Activated CD4-positive, alpha-beta T cell treated with anti-CD3 and anti-CD28 coated beads, Interleukin-2, Interleukin-6, amounts not matched to agents 100 ng/mL and 50 ng/mL, durations not matched to agents 16 hours and 8 hours (primary cell): Measurements from ENCODE around the gene NPFF.
A peak's percentile ranks its signal among the peaks of the same experiment; 100 is the strongest.
"Not testable (repeated sequence)": the region's sequence is repeated elsewhere in the genome, so short reads cannot be mapped to it uniquely, and the experiment has no call there.

Experiments
- DNase-seq: peaks from one replicate; pipeline ENCODE4 v3.0.0-alpha.2; 2020

The NPFF gene

GRCh38 chr12:53493610-53494391, 13.5 kb downstream of the NPFF start:
- no peak for DNase-seq

- DNase-seq: peak; percentile 89
Observed at GRCh38 chr12:53492830-53493609, 14.3 kb downstream of the NPFF start.

DNA sequence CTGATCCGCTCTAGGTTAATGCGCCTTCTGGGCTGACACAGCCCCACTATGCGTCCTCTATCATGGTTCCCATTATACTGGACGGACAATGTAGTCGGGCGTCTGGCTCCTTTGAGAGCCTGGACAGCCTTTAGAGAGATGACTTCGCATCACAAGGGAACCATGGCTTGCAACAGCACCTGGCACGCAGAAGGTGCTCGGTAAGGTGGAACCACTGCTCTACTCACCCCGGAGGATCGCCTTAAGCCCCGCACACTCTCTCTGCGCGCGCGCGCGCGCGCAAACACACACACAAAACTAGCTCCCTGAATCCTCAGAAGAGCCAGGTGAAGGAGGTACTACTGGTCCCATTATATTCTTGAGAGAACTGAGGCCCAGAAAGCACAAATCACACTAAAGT, 15.1 kb downstream of the NPFF start:
- no peak for DNase-seq

GRCh38 chr12:53489242-53489864, 17.9 kb downstream of the NPFF start:
- no peak for DNase-seq

GRCh38 chr12:53486736-53487487, 20.4 kb downstream of the NPFF start:
- no peak for DNase-seq

DNA sequence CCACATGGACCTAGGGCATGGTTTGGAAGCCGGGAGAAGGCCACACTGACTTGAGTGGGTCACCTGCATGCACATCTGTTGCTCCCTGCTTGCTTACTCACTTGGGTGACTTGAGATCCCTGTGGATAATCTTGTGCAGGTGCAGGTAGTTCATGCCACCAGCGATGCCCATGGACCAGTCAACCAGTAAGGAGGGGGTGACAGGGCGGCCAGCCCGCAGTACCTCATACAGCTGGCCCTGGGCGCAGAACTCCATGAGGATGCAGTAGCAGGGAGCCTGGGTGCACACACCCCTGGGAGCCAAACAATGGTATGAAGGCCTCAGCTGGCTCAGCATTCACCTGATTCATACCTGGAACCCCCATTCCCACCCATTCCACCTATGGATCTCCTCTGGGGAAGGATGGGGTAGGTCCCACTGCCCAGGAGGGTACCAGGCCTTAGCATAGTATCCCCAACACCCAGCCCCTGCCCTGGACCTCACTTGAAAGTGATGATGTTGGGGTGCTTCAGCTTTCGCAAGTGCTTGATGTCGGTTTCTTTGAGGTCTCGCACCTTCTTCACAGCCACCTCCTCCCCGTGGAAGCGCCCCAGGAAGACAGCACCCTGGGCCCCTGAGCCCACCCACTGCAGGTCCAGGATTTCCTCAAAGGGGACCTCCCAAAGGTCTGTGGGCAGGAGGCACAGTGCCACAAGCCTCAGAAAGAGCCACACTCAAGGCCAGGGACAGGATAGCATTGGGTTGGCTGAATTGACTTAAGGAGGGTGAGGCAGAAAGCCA, 21.1 kb downstream of the NPFF start:
- no peak for DNase-seq

GRCh38 chr12:53484686-53485575, 22.4 kb downstream of the NPFF start:
- no peak for DNase-seq

- DNase-seq: no peak
Observed at GRCh38 chr12:53483979-53484377, 23.3 kb downstream of the NPFF start.

- no peak for DNase-seq
Observed at GRCh38 chr12:53483225-53483978, 23.9 kb downstream of the NPFF start.

GRCh38 chr12:53482626-53483168, 24.6 kb downstream of the NPFF start:
- DNase-seq: no peak

DNA sequence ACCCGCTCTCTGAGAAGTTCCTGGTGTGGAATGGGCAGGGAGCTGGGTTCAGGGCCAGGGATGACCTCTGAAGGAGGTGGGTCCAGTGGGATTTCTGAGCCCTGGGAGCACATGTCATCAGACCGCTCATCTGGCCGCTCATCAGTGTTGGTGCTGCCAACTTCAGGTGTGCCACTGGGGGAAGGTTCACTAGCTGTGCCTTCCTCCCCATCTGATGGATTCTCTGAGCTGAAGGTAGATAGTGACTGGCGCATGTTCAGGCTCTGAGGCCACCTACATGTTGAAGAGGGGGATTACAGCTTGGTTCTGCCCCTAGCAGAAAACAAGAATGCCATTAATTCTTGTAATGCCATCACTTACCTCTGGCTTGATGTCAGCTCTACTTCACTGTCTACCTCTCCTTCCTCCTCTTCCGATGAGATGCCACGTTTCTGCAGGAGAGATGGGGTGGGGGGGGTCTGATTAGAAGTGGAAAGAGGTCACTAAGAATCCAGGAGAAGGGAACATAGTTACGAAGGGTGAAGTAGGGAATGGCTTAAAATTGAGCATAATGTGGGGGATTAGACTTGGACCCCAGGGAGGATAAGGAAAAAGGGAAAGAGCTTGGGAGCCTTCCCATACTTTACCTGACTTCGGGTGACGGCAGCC, 25.2 kb downstream of the NPFF start:
- no peak for DNase-seq

DNA sequence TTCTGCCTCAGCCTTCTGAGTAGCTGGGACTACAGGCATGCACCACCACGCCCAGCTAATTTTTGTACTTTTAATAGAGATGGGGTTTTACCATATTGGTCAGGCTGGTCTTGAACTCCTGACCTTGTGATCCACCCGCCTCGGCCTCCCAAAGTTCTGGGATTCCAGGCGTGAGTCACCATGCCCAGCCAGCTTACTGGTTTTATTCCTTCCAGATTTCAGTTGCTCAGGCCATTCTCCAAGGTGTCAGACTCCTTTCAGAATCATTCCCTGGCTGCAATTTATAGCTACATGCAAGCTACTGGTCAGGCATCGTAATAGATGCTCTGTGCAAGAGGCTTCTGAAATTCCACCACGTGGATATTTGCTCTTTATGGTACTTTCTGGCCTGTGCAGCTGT, 25.8 kb downstream of the NPFF start:
- DNase-seq: not testable (repeated sequence)

- no peak for DNase-seq
Observed at GRCh38 chr12:53480491-53481442, 26.5 kb downstream of the NPFF start.

GRCh38 chr12:53479331-53479730, 28.0 kb downstream of the NPFF start:
- DNase-seq: no peak

DNA sequence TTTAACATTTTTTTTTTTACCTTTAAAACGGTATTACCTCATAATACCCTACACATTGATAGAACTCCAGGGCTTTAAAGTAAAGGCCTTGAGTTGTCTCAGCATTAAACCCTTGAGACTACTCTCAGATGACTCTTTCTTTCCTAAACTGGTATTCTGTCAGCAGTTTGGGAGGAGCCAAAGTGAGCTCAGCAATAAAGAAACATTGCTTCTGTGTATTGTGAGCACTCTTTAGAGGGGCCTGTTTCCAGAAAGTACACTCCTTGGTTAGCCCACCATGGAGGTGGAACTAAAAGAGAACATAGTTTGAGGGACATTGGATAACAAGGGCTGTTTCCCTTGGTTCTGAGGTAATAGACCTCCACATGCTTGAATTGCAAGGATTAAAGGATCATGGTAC, 28.4 kb downstream of the NPFF start:
- DNase-seq: no peak

DNA sequence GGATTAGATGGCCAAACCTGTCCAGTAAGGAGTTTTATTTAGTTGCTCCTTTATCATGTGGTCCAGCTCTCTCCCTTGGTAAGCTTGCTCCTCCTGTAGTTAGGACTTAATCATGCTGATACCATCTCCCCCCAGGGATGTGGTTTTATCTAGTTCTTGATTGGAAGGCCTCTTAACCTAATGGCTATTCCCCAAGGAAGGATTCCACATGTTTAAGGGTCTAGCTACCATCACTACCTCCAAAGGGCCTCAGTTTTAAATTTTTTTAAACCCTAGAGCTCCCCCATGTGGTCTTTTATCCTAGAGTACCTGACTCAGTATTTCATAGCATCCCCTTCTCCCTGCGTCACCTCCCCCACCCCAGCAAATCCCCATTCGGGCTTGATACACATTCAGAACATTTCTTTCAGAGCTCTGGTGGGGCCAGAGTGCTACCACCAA, 30.5 kb downstream of the NPFF start:
- DNase-seq: peak; percentile 33

- no peak for DNase-seq
Observed at GRCh38 chr12:53474819-53475218, 32.5 kb downstream of the NPFF start.

DNA sequence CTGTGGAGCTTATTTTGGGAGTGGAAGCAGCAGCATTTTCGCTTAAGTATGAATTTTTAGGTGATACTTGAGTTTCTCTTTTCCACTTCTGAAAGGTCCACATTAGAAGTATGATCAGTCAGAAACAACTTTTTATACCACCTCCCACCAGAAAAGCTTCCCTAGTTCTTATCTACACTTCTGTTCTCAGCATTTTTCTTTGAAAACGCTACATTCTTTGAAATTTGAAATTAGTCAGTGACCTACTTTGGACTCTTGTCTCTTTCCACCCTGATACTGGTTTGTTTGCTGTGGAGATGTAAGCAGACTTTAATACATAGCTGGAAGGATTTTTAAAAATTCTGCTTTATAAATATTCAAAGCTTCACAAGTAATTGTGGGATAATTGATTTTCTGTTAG, 33.2 kb downstream of the NPFF start:
- no peak for DNase-seq
